ENCODE data around the gene KRT35. TPM values are rescaled to one million over a fixed set of nuclear protein-coding genes. Genes with fewer than 3 reads are reported as not detected.
A peak's percentile ranks its signal among the peaks of the same experiment; 100 is the strongest.

Gene KRT35
- total RNA-seq, 4 donors from 2014 or later = not detected

DNA sequence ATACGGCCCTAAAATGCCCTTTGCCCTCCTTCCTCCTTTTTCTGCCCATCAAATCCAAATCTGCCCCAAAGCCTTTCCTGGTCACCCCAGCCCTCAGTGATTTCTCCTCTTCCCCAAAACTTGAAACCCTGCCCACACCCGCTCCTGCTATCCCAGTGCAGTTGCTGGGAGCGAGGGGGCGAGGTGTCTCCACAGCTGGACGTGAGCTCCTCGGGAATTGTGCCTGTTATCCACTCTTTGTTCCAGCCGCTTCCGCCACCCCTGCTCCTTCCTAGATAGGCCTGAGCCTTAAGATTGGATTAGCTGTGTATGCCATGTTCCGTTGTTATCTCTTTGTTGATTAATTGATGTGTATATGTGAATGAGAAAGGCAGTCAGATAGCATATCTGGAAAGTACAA is 2.6 kb upstream of the KRT35 start:
- Histone ChIP-seq H3K27ac (no peak overlapping the region), H3K4me3 (replicated peaks in 1 of 3) (no peak overlapping the region), H3K9me3 (no peaks in the 10 kb centered on the region), H3K4me1 (peaks cover 12 to 22% of the 10 kb centered on the region in 2 donors), H3K36me3 (no peaks in the 10 kb centered on the region), H3K27me3 (no peaks in the 10 kb centered on the region)
- WGBS, 2 donors = 85 to 94% methylated on average over 9 of the region's 9 CpGs
- intact Hi-C loops (cut with DNase I) = no loop called here
- TF ChIP-seq POLR2A (IDR thresholded peaks at IDR 0.05) (no peak), CTCF (IDR thresholded peaks at IDR 0.05) (no peak)
- no peak for DNase-seq

DNA sequence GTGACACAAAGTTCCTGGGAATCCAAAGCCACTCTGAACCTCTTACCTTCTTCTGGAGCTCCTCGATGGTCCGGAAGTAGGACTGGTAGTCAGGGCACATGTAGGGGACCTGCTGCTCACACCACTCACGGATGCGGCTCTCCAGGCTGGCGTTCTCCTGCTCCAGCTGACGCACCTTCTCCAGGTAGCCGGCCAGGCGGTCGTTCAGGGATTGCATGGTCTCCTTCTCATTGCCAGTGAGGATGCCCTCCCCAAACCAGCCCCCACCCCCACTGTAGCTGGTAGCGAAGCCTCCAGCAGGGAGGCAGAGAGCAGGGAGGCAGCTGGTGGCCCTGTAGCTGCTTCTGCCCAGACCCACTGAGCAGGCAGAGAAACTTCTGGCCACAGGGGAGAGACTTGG is 370 bp downstream of the KRT35 start:
- intact Hi-C loops (cut with DNase I) = no loop called here
- DNase-seq = no peak
- Histone ChIP-seq H3K36me3 (no peaks in the 10 kb centered on the region), H3K4me3 (replicated peaks in 1 of 3) (no peak overlapping the region), H3K4me1 (peaks cover 12 to 22% of the 10 kb centered on the region in 2 donors), H3K27ac (no peak overlapping the region), H3K27me3 (no peaks in the 10 kb centered on the region), H3K9me3 (no peaks in the 10 kb centered on the region)
- TF ChIP-seq POLR2A (IDR thresholded peaks at IDR 0.05) (no peak), CTCF (IDR thresholded peaks at IDR 0.05) (no peak)
- WGBS, 2 donors = 90% methylated on average over 10 of the region's 10 CpGs

GRCh38 chr17:41480136-41480535 is 815 bp downstream of the KRT35 start:
- TF ChIP-seq POLR2A (IDR thresholded peaks at IDR 0.05) = no peak
- no peak for TF ChIP-seq CTCF (IDR thresholded peaks at IDR 0.05)
- Histone ChIP-seq H3K4me1 (peaks cover 11 to 18% of the 10 kb centered on the region in 2 donors), H3K27me3 (no peaks in the 10 kb centered on the region), H3K27ac (no peak overlapping the region), H3K9me3 (no peaks in the 10 kb centered on the region), H3K4me3 (replicated peaks in 1 of 3) (no peak overlapping the region), H3K36me3 (no peaks in the 10 kb centered on the region)
- intact Hi-C loops (cut with DNase I) = no loop called here
- WGBS, 2 donors = 76 to 83% methylated on average over 2 of the region's 2 CpGs
- no peak for DNase-seq

DNA sequence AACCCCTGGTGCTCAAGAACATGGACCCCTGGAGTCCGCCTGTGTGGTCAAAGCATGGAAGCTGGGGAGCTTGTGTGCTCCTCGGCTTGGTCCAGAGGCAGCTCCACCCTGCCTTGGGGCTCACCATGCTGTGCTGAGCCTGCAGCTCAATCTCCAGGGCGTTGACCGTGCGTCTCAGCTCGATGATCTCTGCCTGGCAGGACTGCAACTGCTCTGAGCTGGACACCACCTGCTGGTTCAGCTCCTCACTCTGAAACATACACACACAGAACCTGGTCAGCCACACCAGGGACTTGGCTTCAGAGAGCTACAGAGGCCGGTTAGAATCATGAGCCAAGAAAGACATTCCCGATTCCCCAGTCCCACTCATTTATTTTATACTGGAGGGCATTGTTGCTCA is 2.7 kb downstream of the KRT35 start:
- H3K27ac ChIP-seq = no peak overlapping the region
- intact Hi-C loops (cut with DNase I) = no loop called here
- no peaks in the 10 kb centered on the region for H3K36me3 ChIP-seq
- H3K4me3 ChIP-seq (replicated peaks in 1 of 3) = no peak overlapping the region
- H3K9me3 ChIP-seq = no peaks in the 10 kb centered on the region
- peak; percentile 76 to 81 for DNase-seq
- H3K27me3 ChIP-seq = no peaks in the 10 kb centered on the region
- TF ChIP-seq CTCF (IDR thresholded peaks at IDR 0.05) (peak in 3 of 6 experiments; percentile 7 to 30 (median 18)), POLR2A (IDR thresholded peaks at IDR 0.05) (no peak)
- 47 to 49% methylated on average over 6 to 8 of the region's 8 CpGs for WGBS, 2 donors
- H3K4me1 ChIP-seq = no peaks in the 10 kb centered on the region

DNA sequence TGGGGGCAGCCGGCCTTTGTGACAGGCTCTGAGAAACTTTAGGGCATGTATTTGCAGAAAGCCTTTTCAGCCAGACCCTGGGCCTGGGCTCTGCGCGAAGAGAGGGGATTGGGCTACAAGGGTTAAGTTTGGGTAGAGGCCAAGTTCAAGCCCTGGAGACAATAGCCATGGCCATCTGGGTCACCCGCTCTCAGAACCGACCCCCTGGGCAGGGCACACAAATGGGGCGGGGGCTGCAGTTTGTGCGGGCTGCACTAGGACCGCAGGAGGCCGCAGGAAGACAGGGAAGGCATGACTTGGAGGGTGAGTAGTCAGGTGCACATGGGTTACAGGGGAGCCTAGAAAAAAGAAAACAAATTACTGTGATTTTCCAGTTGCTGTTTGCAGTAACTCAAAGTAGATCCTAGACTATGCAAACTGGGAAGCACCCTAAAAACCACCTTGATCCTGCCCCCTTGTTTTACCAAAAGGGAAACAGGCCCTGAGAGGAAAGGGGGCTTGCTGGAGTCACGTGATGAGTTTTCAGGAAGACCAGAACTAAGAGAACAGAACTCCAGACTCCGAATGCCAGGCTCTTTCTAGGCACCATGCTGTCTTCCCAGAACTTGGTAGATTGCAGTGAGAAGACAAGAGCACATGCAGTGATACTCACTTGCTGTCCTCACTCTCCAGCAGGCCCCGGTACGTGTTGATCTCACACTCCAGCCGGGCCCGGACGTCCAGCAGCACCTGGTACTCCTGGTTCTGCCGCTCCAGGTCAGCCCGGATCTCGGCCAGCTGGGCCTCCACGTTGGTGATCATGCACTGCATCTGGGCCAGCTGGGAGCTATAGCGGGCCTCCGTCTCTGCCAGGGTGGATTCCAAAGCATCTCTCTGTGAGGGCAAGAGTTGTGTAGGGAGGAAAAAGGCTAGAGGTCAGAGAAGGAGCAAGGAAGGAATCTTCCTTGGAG is 3.8 kb downstream of the KRT35 start:
- Histone ChIP-seq H3K4me3 (replicated peaks in 1 of 3) (no peak overlapping the region), H3K9me3 (no peaks in the 10 kb centered on the region), H3K4me1 (no peaks in the 10 kb centered on the region), H3K27ac (no peak overlapping the region), H3K36me3 (no peaks in the 10 kb centered on the region), H3K27me3 (no peaks in the 10 kb centered on the region)
- 91 to 95% methylated on average over 21 to 22 of the region's 22 CpGs for WGBS, 2 donors
- no peak for TF ChIP-seq CTCF (IDR thresholded peaks at IDR 0.05)
- TF ChIP-seq POLR2A (IDR thresholded peaks at IDR 0.05) = no peak
- intact Hi-C loops (cut with DNase I) = no loop called here
- DNase-seq = no peak
